ENCODE results near the gene IGFBP4. TPM values are rescaled to one million over a fixed set of nuclear protein-coding genes. Genes with fewer than 3 reads are reported as not detected.
A peak's percentile ranks its signal among the peaks of the same experiment; 100 is the strongest.

The IGFBP4 gene
- total and polyA plus RNA-seq, 10 of the 15 experiments (the other 5 are each of a cell fraction or from before 2014, with no cell fraction given) = 2.4 to 22.3 (median 6.6) TPM

GRCh38 chr17:40433551-40434415 is 9.5 kb upstream of the IGFBP4 start:
- CTCF ChIA-PET = interaction anchor here (0.5 to 2.0 kb wide), 6 partner anchors 14 to 139 kb away, joined by 3 to 10 read pairs (median 4); partner anchors contain the start of gene TOP2A

More at GRCh38 chr17:40433551-40434415, 9.5 kb upstream of the IGFBP4 start:
- Histone ChIP-seq H3K9me3 (replicated peaks; ENCODE audit: control insufficient read depth, insufficient read depth, low read length) (no peaks in the 10 kb centered on the region; the same call in 2 of the 3 replicates), H3K4me2 (ENCODE audit: control insufficient read depth, insufficient read depth) (no peak overlapping the region), H4K20me1 (ENCODE audit: control insufficient read depth, insufficient read depth) (no peaks in the 10 kb centered on the region), H3K4me1 (ENCODE audit: control insufficient read depth, insufficient read depth, low read length) (peaks cover 3% of the 10 kb centered on the region), H3K27ac (ENCODE audit: control insufficient read depth, insufficient read depth) (no peak overlapping the region), H3K4me3 (no peak overlapping the region), H3K9ac (ENCODE audit: control insufficient read depth, insufficient read depth, low read length) (no peak overlapping the region), H3K79me2 (ENCODE audit: control insufficient read depth, insufficient read depth, low read length) (no peaks in the 10 kb centered on the region), H2AFZ (ENCODE audit: control insufficient read depth, low read depth, low read length) (no peak overlapping the region), H3K36me3 (ENCODE audit: control insufficient read depth in 2 of 2, insufficient read depth in 2 of 2, low read length in 1 of 2) (no peaks in the 10 kb centered on the region), H3K27me3 (replicated peaks in 1 of 2; ENCODE audit: control insufficient read depth in 2 of 2, insufficient read depth in 2 of 2, low read length in 1 of 2) (0 out of 4 replicates have a peak, but pooled peaks cover 0 to 3% of the 10 kb centered on the region in 2 experiments)
- no TSS peak for BruUV-seq (replicated peaks)
- WGBS (ENCODE audit: insufficient coverage, insufficient replicate concordance, low lambda C conversion rate, missing lambda C conversion rate) = 78% methylated on average over 6 of the region's 6 CpGs
- ATAC-seq = peak; percentile 88
- peak; percentile 92 for FAIRE-seq
- RAD21 ChIA-PET (ENCODE audit: unreplicated experiment) = interaction anchor here (1.6 kb wide), 1 partner anchor 68 kb away, joined by 4 read pairs; no protein-coding TSS in a partner anchor
- intact Hi-C loops (cut with micrococcal nuclease; ENCODE audit: unreplicated experiment) = no loop called here
- POLR2A ChIA-PET = no interaction called here
- peak; percentile 46 to 66 (median 62) for TF ChIP-seq CTCF (IDR thresholded peaks at IDR 0.05 in 2 of 3, conservative IDR thresholded peaks at IDR 0.05 in 1 of 3; ENCODE audit: control insufficient read depth in 2 of 3, extremely low read depth in 1 of 3, insufficient read depth in 1 of 3, low read depth in 3 of 3, low read length in 3 of 3)
- TF ChIP-seq RAD51 (IDR thresholded peaks at IDR 0.05) = no peak
- TF ChIP-seq, protein P1, sequence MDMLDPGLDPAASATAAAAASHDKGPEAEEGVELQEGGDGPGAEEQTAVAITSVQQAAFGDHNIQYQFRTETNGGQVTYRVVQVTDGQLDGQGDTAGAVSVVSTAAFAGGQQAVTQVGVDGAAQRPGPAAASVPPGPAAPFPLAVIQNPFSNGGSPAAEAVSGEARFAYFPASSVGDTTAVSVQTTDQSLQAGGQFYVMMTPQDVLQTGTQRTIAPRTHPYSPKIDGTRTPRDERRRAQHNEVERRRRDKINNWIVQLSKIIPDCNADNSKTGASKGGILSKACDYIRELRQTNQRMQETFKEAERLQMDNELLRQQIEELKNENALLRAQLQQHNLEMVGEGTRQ (IDR thresholded peaks at IDR 0.05; ENCODE audit: borderline replicate concordance, low read depth, low read length) = no peak
- TF ChIP-seq NFIC (IDR thresholded peaks at IDR 0.05; ENCODE audit: low read depth, low read length) = no peak
- TF ChIP-seq RAD21 (IDR thresholded peaks at IDR 0.05; ENCODE audit: insufficient read depth, low read depth, low read length) = peak; percentile 38; the same call in 1 of the 2 replicates
- TF ChIP-seq SMAD5 (IDR thresholded peaks at IDR 0.05; ENCODE audit: low read depth) = no peak
- in situ Hi-C loops (cut with MboI) = loop anchor here (25.0 kb wide), 1 partner anchor 104 kb away; no protein-coding TSS in a partner anchor
- SMC1A ChIA-PET (ENCODE audit: uncharacterized antibody, unreplicated experiment) = interaction anchor here (1.1 kb wide), 1 partner anchor 51 kb away, joined by 3 read pairs; no protein-coding TSS in a partner anchor
- no peak for DNase-seq (ENCODE audit: low read depth, low spot score)
